HepG2 (cell line): ENCODE measurements around the gene SH3BGRL2. TPM values are rescaled to one million over a fixed set of nuclear protein-coding genes. Genes with fewer than 3 reads are reported as not detected.
A peak's percentile ranks its signal among the peaks of the same experiment; 100 is the strongest.

Source experiments
- CBFB ChIP-seq: sonication (generic); formaldehyde crosslinking; IDR thresholded peaks from 2 replicates; pipeline ENCODE4 v1.4.0; 2020; ENCODE audit warnings: missing genetic modification reagents
- CCDC6 ChIP-seq: sonication (generic); formaldehyde crosslinking; IDR thresholded peaks from 2 replicates; pipeline ENCODE4 v1.8.1; 2022; ENCODE audit warnings: mild to moderate bottlenecking, missing genetic modification reagents, moderate library complexity
- FOSL2 ChIP-seq: sonication (generic); formaldehyde crosslinking; IDR thresholded peaks from 2 replicates; pipeline ENCODE4 v1.4.0; 2020; ENCODE audit warnings: missing genetic modification reagents
- FOXA3 ChIP-seq: IDR thresholded peaks from 2 replicates; pipeline ENCODE4 v1.6.1; 2016; ENCODE audit warnings: missing genetic modification reagents, missing compliant biosample characterization
- FOXP1 ChIP-seq, 2 experiments: fragments of 450-650 bp in 1 of 2; IDR thresholded peaks; 2 replicates each; pipeline ENCODE4 v1.6.1; 2017 to 2018; ENCODE audit warnings: antibody characterized with exemption in 1 of 2
- SOX13 ChIP-seq, 3 experiments: fragments of 450-650 bp in 1 of 3; sonication (generic) in 1 of 3; formaldehyde crosslinking in 1 of 3; IDR thresholded peaks in 2 of 3; conservative IDR thresholded peaks in 1 of 3; 2 replicates each; pipeline versions ENCODE4 v1.5.0 to v1.6.1; 2016 to 2020; ENCODE audit warnings: antibody characterized with exemption in 1 of 3, mild to moderate bottlenecking in 1 of 3, missing compliant biosample characterization in 1 of 3, missing genetic modification reagents in 1 of 3, moderate library complexity in 1 of 3
- TBX2 ChIP-seq: sonication (generic); formaldehyde crosslinking; IDR thresholded peaks from 2 replicates; pipeline ENCODE4 v1.5.0; 2020; ENCODE audit warnings: missing genetic modification reagents, mild to moderate bottlenecking, borderline replicate concordance
- ZSCAN29 ChIP-seq: sonication (generic); formaldehyde crosslinking; conservative IDR thresholded peaks from 2 replicates; pipeline ENCODE4 v1.4.0; 2020; ENCODE audit warnings: mild to moderate bottlenecking, missing genetic modification reagents
- polyA plus RNA-seq, 8 experiments: library from polyadenylated mRNA; depleted of rRNA in 3 of 8; stranded (reverse) in 7 of 8; unstranded in 1 of 8; fragments of >200 nt; fragmentation: Illumina TruSeq in 4 of 8; extraction: Trizol in 4 of 8; gene quantifications; 2 replicates each; pipeline versions ENCODE4 v1.2.1 to v1.2.3, GENCODE V29; 2011 to 2016; ENCODE audit warnings: low read depth in 4 of 8, missing spikeins in 1 of 8, mixed read lengths in 1 of 8; ENCODE audit not compliant: insufficient read depth in 1 of 8
- total RNA-seq, 5 experiments: library from RNA; depleted of rRNA; stranded (reverse); fragments of >200 nt; fragmentation: Illumina TruSeq; extraction: Trizol; gene quantifications; 2 replicates each; pipeline ENCODE4 v1.2.3, GENCODE V29; 2016; ENCODE audit warnings: low read depth in 1 of 5
- TF ChIP-seq, protein P1 (sequence below): fragments of 450-650 bp; IDR thresholded peaks from 2 replicates; pipeline ENCODE4 v1.6.1; 2017; ENCODE audit warnings: mild to moderate bottlenecking
- TF ChIP-seq, protein P2 (sequence below): sonication (generic); formaldehyde crosslinking; IDR thresholded peaks from 2 replicates; pipeline ENCODE4 v1.9.0; 2022; ENCODE audit warnings: low read depth, missing genetic modification reagents
- TF ChIP-seq, protein P3 (sequence below): sonication (generic); formaldehyde crosslinking; IDR thresholded peaks from 2 replicates; pipeline ENCODE4 v1.9.0; 2021; ENCODE audit warnings: missing genetic modification reagents, mild to moderate bottlenecking, borderline replicate concordance
- TF ChIP-seq, protein P4 (sequence below): IDR thresholded peaks from 2 replicates; pipeline ENCODE4 v1.6.1; 2012; ENCODE audit warnings: low read depth, low read length, improper control_type of control experiment
- TF ChIP-seq, protein P5 (sequence below): sonication (generic); formaldehyde crosslinking; IDR thresholded peaks from 2 replicates; pipeline ENCODE4 v1.4.0; 2020; ENCODE audit warnings: missing genetic modification reagents

SH3BGRL2 gene
- total and polyA plus RNA-seq, 2 of the 13 experiments (the other 11 are each of a cell fraction or from before 2014, with no cell fraction given), result 10.9 to 28.8 TPM

DNA sequence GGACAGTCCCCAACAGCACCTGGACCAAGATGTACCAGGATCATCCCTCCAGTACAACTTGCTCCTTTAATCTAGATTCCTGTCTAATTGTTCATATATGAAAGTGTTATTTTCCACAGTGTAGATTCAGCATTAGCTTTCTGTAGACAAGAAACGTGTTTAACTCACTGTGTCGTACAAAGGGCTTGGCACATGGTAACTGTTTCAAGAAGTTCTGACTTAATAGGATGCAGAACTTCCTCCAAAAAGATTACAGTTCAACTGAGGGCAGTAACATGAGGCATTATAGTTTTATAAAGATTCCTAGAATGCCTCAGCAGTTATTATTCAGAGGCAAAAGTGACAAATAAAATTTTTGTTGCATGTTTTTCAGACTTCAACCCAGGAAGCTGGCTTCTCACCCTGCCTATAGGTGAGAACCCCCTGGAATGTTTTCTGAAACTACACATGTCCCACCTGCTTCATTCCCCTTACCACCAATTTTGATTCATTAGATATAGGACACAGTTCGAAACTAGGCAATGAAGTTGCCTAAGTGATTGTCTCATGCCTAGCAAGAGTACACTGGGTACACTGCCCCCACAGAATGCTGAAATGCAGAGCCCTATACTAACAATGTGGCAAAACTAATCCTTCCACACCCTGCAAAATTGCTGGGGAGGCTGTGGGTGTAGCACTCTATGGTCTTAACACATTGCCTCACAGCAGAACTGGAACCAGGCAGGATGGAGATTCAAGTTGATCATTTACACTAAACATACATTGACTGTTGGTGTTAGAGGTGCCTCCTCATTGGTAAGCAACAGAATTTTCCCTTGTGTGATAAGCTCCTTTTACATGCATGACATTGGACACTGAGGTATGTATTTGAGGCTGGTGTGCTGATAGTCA lies 22.6 kb upstream of the SH3BGRL2 start (continued):
- TF ChIP-seq, protein P1, sequence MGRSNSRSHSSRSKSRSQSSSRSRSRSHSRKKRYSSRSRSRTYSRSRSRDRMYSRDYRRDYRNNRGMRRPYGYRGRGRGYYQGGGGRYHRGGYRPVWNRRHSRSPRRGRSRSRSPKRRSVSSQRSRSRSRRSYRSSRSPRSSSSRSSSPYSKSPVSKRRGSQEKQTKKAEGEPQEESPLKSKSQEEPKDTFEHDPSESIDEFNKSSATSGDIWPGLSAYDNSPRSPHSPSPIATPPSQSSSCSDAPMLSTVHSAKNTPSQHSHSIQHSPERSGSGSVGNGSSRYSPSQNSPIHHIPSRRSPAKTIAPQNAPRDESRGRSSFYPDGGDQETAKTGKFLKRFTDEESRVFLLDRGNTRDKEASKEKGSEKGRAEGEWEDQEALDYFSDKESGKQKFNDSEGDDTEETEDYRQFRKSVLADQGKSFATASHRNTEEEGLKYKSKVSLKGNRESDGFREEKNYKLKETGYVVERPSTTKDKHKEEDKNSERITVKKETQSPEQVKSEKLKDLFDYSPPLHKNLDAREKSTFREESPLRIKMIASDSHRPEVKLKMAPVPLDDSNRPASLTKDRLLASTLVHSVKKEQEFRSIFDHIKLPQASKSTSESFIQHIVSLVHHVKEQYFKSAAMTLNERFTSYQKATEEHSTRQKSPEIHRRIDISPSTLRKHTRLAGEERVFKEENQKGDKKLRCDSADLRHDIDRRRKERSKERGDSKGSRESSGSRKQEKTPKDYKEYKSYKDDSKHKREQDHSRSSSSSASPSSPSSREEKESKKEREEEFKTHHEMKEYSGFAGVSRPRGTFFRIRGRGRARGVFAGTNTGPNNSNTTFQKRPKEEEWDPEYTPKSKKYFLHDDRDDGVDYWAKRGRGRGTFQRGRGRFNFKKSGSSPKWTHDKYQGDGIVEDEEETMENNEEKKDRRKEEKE, result no peak
- TF ChIP-seq, protein P2, sequence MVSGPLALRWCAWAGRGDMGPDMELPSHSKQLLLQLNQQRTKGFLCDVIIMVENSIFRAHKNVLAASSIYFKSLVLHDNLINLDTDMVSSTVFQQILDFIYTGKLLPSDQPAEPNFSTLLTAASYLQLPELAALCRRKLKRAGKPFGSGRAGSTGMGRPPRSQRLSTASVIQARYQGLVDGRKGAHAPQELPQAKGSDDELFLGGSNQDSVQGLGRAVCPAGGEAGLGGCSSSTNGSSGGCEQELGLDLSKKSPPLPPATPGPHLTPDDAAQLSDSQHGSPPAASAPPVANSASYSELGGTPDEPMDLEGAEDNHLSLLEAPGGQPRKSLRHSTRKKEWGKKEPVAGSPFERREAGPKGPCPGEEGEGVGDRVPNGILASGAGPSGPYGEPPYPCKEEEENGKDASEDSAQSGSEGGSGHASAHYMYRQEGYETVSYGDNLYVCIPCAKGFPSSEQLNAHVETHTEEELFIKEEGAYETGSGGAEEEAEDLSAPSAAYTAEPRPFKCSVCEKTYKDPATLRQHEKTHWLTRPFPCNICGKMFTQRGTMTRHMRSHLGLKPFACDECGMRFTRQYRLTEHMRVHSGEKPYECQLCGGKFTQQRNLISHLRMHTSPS (CRISPR knock-in tag), result peak; percentile 44; the same call in 1 of the 2 replicates
- no peak for TF ChIP-seq CBFB (CRISPR knock-in tag)
- TF ChIP-seq CCDC6, result 0 out of 2 replicates have a peak, but pooled peaks have one; percentile 15
- TF ChIP-seq, protein P3, sequence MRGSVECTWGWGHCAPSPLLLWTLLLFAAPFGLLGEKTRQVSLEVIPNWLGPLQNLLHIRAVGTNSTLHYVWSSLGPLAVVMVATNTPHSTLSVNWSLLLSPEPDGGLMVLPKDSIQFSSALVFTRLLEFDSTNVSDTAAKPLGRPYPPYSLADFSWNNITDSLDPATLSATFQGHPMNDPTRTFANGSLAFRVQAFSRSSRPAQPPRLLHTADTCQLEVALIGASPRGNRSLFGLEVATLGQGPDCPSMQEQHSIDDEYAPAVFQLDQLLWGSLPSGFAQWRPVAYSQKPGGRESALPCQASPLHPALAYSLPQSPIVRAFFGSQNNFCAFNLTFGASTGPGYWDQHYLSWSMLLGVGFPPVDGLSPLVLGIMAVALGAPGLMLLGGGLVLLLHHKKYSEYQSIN (CRISPR knock-in tag), result no peak
- TF ChIP-seq ZSCAN29, result no peak
- no peak for TF ChIP-seq SOX13 (IDR thresholded peaks at IDR 0.05)
- peak in 1 of 2 experiments; percentile 75; a peak in 2 of 4 replicates for TF ChIP-seq SOX13 (CRISPR knock-in tag; conservative IDR thresholded peaks at IDR 0.05 in 1 of 2, IDR thresholded peaks at IDR 0.05 in 1 of 2)
- TF ChIP-seq, protein P4, sequence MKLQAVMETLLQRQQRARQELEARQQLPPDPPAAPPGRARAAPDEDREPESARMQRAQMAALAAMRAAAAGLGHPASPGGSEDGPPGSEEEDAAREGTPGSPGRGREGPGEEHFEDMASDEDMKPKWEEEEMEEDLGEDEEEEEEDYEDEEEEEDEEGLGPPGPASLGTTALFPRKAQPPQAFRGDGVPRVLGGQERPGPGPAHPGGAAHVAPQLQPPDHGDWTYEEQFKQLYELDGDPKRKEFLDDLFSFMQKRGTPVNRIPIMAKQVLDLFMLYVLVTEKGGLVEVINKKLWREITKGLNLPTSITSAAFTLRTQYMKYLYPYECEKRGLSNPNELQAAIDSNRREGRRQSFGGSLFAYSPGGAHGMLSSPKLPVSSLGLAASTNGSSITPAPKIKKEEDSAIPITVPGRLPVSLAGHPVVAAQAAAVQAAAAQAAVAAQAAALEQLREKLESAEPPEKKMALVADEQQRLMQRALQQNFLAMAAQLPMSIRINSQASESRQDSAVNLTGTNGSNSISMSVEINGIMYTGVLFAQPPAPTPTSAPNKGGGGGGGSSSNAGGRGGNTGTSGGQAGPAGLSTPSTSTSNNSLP, result peak; percentile 55; the same call in 1 of the 2 replicates
- TF ChIP-seq TBX2 (CRISPR knock-in tag), result peak; percentile 90
- no peak for TF ChIP-seq FOXP1 (IDR thresholded peaks at IDR 0.05)
- peak; percentile 65 for TF ChIP-seq FOXP1 (CRISPR knock-in tag; IDR thresholded peaks at IDR 0.05)
- TF ChIP-seq, protein P5, sequence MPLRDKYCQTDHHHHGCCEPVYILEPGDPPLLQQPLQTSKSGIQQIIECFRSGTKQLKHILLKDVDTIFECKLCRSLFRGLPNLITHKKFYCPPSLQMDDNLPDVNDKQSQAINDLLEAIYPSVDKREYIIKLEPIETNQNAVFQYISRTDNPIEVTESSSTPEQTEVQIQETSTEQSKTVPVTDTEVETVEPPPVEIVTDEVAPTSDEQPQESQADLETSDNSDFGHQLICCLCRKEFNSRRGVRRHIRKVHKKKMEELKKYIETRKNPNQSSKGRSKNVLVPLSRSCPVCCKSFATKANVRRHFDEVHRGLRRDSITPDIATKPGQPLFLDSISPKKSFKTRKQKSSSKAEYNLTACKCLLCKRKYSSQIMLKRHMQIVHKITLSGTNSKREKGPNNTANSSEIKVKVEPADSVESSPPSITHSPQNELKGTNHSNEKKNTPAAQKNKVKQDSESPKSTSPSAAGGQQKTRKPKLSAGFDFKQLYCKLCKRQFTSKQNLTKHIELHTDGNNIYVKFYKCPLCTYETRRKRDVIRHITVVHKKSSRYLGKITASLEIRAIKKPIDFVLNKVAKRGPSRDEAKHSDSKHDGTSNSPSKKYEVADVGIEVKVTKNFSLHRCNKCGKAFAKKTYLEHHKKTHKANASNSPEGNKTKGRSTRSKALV (CRISPR knock-in tag), result no peak
- peak; percentile 34; the same call in 1 of the 2 replicates for TF ChIP-seq FOSL2 (CRISPR knock-in tag)
- peak; percentile 64 for TF ChIP-seq FOXA3
